GM11168 (cell line): ENCODE measurements around the gene OR3A2.
"Not testable (repeated sequence)": the region's sequence is repeated elsewhere in the genome, so short reads cannot be mapped to it uniquely, and the experiment has no call there.

Source experiments
- in situ Hi-C: fragments of 300-500 bp; cut with MboI; formaldehyde crosslinking; loops from one replicate; pipeline ENCODE4 v1.12.0; 2022; ENCODE audit warnings: low sequenced_read_pairs; ENCODE audit not compliant: unreplicated experiment

Gene OR3A2

GRCh38 chr17:3385869-3386816 lies at the start of gene OR3A2:
TSS of gene OR3A2 (minus strand) at chr17:3386308.
- in situ Hi-C loops, result no loop called here

- in situ Hi-C loops, result no loop called here
Observed at GRCh38 chr17:3433741-3434140, 47.6 kb upstream of the OR3A2 start, which contains the start of gene OR1E2. TSS of gene OR1E2 (minus strand) at chr17:3433841. CDS start at chr17:3433841, 0 bp downstream.

GRCh38 chr17:3433215-3433614 lies 47.1 kb upstream of the OR3A2 start:
- in situ Hi-C loops, result not testable (repeated sequence)

- in situ Hi-C loops, result no loop called here
Observed at GRCh38 chr17:3418222-3418621, 32.1 kb upstream of the OR3A2 start.

GRCh38 chr17:3415610-3416009 lies 29.5 kb upstream of the OR3A2 start:
- in situ Hi-C loops, result no loop called here

GRCh38 chr17:3412216-3412615 lies 26.1 kb upstream of the OR3A2 start:
- in situ Hi-C loops, result not testable (repeated sequence)

- in situ Hi-C loops, result no loop called here
Observed at GRCh38 chr17:3411070-3411469, 25.0 kb upstream of the OR3A2 start, which contains the start of gene OR3A3. TSS of gene OR3A3 (plus strand) at chr17:3411370.

- in situ Hi-C loops, result not testable (repeated sequence)
Observed at GRCh38 chr17:3403856-3404255, 17.7 kb upstream of the OR3A2 start.

GRCh38 chr17:3401786-3402185 lies 15.7 kb upstream of the OR3A2 start:
- in situ Hi-C loops, result no loop called here

- in situ Hi-C loops, result no loop called here
Observed at GRCh38 chr17:3400055-3400454, 13.9 kb upstream of the OR3A2 start.

GRCh38 chr17:3398310-3398709 lies 12.2 kb upstream of the OR3A2 start, which contains the start of gene OR1E1:
TSS of gene OR1E1 (minus strand) at chr17:3398410. CDS start at chr17:3398410, 0 bp downstream.
- in situ Hi-C loops, result no loop called here

GRCh38 chr17:3397801-3398200 lies 11.7 kb upstream of the OR3A2 start:
- in situ Hi-C loops, result not testable (repeated sequence)

- in situ Hi-C loops, result no loop called here
Observed at GRCh38 chr17:3389791-3390190, 3.7 kb upstream of the OR3A2 start.

- in situ Hi-C loops, result no loop called here
Observed at GRCh38 chr17:3381957-3382356, 4.2 kb downstream of the OR3A2 start.

GRCh38 chr17:3378321-3378720 lies 7.8 kb downstream of the OR3A2 start:
- in situ Hi-C loops, result no loop called here

- in situ Hi-C loops, result not testable (repeated sequence)
Observed at GRCh38 chr17:3371167-3371566, 14.9 kb downstream of the OR3A2 start.

GRCh38 chr17:3342782-3343181 lies 43.3 kb downstream of the OR3A2 start:
- in situ Hi-C loops, result not testable (repeated sequence)

GRCh38 chr17:3335876-3336275 lies 50.2 kb downstream of the OR3A2 start:
- in situ Hi-C loops, result no loop called here

- in situ Hi-C loops, result no loop called here
Observed at GRCh38 chr17:3318336-3318735, 67.8 kb downstream of the OR3A2 start.

- in situ Hi-C loops, result no loop called here
Observed at GRCh38 chr17:3316836-3317235, 69.3 kb downstream of the OR3A2 start.

GRCh38 chr17:3308603-3309002 lies 77.5 kb downstream of the OR3A2 start:
- in situ Hi-C loops, result no loop called here

GRCh38 chr17:3298260-3298659 lies 87.8 kb downstream of the OR3A2 start, which contains the start of gene OR3A1:
TSS of gene OR3A1 (minus strand) at chr17:3298360. CDS start at chr17:3292582, 5,778 bp downstream.
- in situ Hi-C loops, result no loop called here
